Activated gamma-delta T cell treated with anti-CD3 and anti-CD28 coated beads, Interleukin-2, amount 50 U/mL, for 16 hours (primary cell): ENCODE measurements around the gene ZNF417.
A peak's percentile ranks its signal among the peaks of the same experiment; 100 is the strongest.
"Not testable (repeated sequence)": the region's sequence is repeated elsewhere in the genome, so short reads cannot be mapped to it uniquely, and the experiment has no call there.

ENCODE experiments used
- DNase-seq: peaks from one replicate; pipeline ENCODE4 v3.0.0-alpha.2; 2020; ENCODE audit warnings: low read depth

The ZNF417 gene

GRCh38 chr19:57916168-57916995 is at the start of gene ZNF417:
Gene ZNF417, minus strand, starts transcription at chr19:57916592. Its CDS starts 181 bp downstream, at chr19:57916411.
- peak; percentile 80 for DNase-seq

- no peak for DNase-seq
Observed at GRCh38 chr19:57964761-57965160, 48.4 kb upstream of the ZNF417 start.

- no peak for DNase-seq
Observed at GRCh38 chr19:57961785-57962184, 45.4 kb upstream of the ZNF417 start.

- no peak for DNase-seq
Observed at GRCh38 chr19:57954996-57955395, 38.6 kb upstream of the ZNF417 start.

- no peak for DNase-seq
Observed at GRCh38 chr19:57949702-57950101, 33.3 kb upstream of the ZNF417 start.

- DNase-seq = no peak
Observed at GRCh38 chr19:57949296-57949695, 32.9 kb upstream of the ZNF417 start.

- DNase-seq = peak; percentile 84
Observed at GRCh38 chr19:57947419-57948134, 31.2 kb upstream of the ZNF417 start, which contains the start of gene ZNF256. Gene ZNF256, minus strand, starts transcription at chr19:57947706. Its CDS starts 232 bp downstream, at chr19:57947474.

GRCh38 chr19:57947088-57947418 is 30.7 kb upstream of the ZNF417 start:
- no peak for DNase-seq

GRCh38 chr19:57946316-57946715 is 29.9 kb upstream of the ZNF417 start:
- no peak for DNase-seq

GRCh38 chr19:57941593-57941992 is 25.2 kb upstream of the ZNF417 start:
- DNase-seq = no peak

- DNase-seq = no peak
Observed at GRCh38 chr19:57935731-57936130, 19.3 kb upstream of the ZNF417 start.

- DNase-seq = peak; percentile 15
Observed at GRCh38 chr19:57934820-57935665, 18.7 kb upstream of the ZNF417 start, which contains the start of gene ZNF418. Gene ZNF418, minus strand, starts transcription at chr19:57935402. Its CDS starts 1,580 bp downstream, at chr19:57933822.

GRCh38 chr19:57927587-57927986 is 11.2 kb upstream of the ZNF417 start:
- DNase-seq = no peak

- no peak for DNase-seq
Observed at GRCh38 chr19:57914531-57914930, 1.9 kb downstream of the ZNF417 start.

- DNase-seq = no peak
Observed at GRCh38 chr19:57907394-57907793, 9.0 kb downstream of the ZNF417 start.

GRCh38 chr19:57905258-57905657 is 11.1 kb downstream of the ZNF417 start:
- no peak for DNase-seq

- DNase-seq = no peak
Observed at GRCh38 chr19:57903618-57904184, 12.7 kb downstream of the ZNF417 start.

- no peak for DNase-seq
Observed at GRCh38 chr19:57900311-57900710, 16.1 kb downstream of the ZNF417 start.

- not testable (repeated sequence) for DNase-seq
Observed at GRCh38 chr19:57890706-57891105, 25.7 kb downstream of the ZNF417 start.

GRCh38 chr19:57888560-57889231 is 27.7 kb downstream of the ZNF417 start, which contains the start of gene ZNF814:
Gene ZNF814, minus strand, starts transcription at chr19:57889037. Its CDS starts 235 bp downstream, at chr19:57888802.
- DNase-seq = peak; percentile 68

- DNase-seq = no peak
Observed at GRCh38 chr19:57888107-57888559, 28.3 kb downstream of the ZNF417 start.
